Germinal center (tissue), 1 donor: ENCODE data around the gene SCPEP1.

ENCODE experiments used
- DNase-seq: peaks from one replicate; pipeline ENCODE4 v3.0.0; 2012; ENCODE audit warnings: mixed read lengths, low spot score

SCPEP1 gene

DNA sequence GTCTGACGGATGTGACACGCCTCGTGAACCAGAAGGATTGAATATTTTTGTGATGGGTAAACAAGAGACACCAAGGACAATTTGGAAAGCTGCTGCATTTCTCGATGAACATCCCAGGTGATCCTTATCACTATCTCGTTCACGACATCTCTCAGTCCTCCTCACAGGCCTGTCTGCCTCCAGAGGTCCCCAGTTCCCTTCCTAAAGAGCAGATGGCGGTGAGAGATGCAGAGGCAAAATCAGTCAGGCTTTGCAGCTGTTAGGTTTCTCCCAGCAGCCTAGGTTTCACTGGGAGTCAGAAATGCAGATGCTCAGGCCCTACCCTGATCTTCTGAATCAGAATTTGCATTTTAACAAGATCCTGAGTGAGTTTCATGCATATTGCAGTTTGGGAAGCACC is 23.6 kb downstream of the SCPEP1 start:
- no peak for DNase-seq

DNA sequence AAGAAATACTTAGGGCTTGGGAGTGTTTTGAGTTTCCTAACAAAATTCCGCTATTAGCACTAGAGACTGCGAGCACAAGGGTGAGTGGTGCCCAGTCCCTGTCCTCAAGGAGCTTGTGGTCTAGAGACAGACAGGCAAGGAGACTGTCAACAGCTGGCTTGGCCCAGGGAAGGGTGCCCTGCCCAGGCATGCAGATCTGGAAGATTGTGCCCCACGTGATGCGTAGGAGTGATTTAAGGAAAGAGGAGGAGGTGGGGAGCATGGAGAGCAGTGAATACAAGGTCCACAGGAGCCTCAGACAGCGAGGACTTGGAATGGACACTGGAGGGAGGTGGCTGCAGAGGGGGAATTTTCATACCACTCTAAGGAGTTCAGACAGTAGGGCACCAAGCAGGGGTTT is 25.0 kb downstream of the SCPEP1 start:
- no peak for DNase-seq

DNA sequence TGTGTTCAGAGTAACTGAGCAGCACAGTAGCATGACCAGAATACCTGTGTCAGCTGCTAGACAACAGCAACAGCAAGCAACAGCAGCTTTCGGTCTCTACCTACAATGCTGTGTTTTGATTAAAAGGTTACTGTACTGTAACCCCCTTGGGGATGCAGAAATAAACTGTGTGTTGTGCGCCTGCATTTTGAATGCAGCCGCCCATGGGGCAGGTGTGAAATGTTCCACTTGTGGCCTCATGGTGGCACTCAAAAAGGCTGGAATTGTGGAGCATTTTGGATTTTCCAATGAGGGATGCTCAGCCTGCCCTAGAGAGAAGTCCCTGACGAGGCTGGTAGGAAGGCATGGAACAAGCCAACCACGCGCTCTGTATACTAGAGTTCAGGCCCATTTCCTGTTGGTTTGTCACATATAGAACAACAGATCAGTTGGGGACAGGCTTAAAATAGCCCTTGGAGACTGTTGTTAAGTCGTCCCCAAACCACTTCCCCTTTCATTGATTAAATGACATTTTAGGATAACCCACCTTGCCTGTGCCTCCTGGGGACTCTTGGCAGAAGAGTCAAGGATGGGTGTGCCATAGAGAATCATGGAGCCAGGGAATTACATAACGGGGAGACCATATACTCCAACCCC is 27.1 kb downstream of the SCPEP1 start:
- peak; percentile 73 for DNase-seq

DNA sequence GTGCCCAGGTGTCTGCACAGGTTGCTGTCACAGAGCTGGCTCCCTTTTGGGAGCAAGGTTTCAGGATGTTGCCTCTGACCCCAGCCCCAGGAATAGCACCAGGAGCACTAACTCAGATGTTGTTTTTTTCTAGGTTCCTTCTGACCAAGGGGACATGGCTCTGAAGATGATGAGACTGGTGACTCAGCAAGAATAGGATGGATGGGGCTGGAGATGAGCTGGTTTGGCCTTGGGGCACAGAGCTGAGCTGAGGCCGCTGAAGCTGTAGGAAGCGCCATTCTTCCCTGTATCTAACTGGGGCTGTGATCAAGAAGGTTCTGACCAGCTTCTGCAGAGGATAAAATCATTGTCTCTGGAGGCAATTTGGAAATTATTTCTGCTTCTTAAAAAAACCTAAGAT is 28.1 kb downstream of the SCPEP1 start:
- DNase-seq: no peak

GRCh38 chr17:57008958-57009357 is 31.0 kb downstream of the SCPEP1 start:
- no peak for DNase-seq

DNA sequence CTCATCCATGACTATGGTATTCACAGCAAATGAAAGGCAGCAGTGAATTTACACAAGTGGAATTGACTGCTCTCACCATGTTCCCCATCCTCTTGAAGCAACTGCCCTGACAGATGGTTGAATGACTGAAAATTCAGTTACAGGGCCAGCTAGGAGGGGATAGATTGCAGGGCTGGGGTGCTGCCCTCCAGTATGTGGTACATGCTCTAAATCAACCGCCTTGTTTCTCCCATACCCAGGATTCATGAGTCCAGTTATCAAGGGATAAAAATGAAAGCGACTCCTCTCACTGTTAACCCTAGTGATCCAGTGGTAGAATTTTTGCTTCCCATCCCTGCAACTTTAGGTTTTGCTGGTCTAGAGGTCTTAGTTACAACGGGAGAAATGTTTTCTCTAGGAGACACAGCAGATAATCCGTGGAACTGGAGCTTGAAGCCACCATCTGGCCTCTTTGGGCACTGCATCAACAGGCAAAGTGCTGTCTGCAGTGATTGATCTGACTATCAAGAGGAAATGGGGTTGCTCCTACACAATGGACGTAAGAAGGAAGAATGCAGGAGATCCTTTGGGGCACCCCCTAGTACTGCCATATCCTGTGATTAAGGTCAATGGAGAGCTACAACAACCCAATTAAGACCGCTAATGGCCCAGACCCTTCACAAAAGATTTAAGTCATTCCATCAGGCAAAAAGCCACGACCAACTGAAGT is 32.0 kb downstream of the SCPEP1 start:
- DNase-seq: peak; percentile 59

- DNase-seq: no peak
These were observed 32.6 kb downstream of the SCPEP1 start for GRCh38 chr17:57010487-57010886.

- DNase-seq: no peak
These were observed 33.6 kb downstream of the SCPEP1 start for GRCh38 chr17:57011491-57012015.

DNA sequence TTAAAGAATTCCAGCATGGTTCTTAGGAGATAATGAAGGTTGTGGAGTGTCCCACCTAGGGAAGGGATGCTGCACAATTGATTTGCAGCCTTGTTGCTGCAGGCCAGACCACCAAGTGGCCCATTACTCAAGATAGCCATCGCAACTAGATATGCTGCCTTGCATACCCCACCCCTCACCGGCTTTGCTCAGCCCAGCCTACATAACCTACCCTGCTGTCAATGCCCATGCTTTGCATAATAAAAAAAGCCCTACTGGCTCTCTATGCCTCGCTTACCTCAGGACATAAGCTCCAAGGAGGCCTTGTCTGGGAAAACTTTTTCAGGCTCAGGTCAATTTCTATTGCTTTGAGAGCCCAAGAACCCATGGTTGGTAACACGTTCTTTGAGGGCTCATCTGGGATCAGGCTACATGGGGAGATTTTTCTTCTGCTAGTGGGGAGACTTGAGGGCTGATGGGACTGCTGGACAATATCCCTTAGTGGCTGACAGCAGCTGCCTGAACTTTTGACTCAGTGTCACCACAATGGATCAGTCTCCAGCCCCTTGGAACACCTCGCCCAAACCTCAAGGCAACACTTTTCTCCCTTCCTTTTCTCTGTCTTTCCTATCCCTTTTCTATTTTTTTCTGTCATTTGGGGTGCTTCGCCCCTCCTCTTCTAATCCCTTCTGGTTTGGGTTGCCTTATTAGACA is 38.3 kb downstream of the SCPEP1 start:
- DNase-seq: no peak

- DNase-seq: no peak
These were observed 38.8 kb downstream of the SCPEP1 start for GRCh38 chr17:57016764-57017116.

- DNase-seq: no peak
These were observed 39.7 kb downstream of the SCPEP1 start for GRCh38 chr17:57017625-57018024.

- no peak for DNase-seq
These were observed 42.3 kb downstream of the SCPEP1 start for GRCh38 chr17:57020208-57020607.

GRCh38 chr17:57021226-57021940 is 43.5 kb downstream of the SCPEP1 start:
- no peak for DNase-seq

DNA sequence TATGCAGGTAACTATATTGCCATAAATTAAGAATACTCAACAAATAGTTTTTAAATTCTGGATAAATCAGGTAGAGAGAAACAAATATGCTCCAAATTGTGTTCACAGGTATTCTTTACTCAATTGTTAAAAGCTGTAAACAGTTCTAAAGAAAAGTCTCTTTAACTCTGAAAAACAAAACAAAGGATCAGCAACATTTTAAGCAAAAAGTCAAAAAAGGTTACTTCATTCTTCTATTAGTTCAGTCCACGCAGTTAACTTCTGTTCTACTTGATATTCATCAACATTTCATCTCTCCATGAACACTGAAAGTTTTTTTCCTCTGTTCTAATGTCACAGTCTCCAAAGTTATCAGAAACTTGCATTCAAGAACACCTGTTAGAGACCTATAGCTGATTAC is 47.9 kb downstream of the SCPEP1 start:
- no peak for DNase-seq

- no peak for DNase-seq
These were observed 49.9 kb downstream of the SCPEP1 start for GRCh38 chr17:57027852-57028251.

GRCh38 chr17:57032343-57032742 is 54.4 kb downstream of the SCPEP1 start:
- no peak for DNase-seq

DNA sequence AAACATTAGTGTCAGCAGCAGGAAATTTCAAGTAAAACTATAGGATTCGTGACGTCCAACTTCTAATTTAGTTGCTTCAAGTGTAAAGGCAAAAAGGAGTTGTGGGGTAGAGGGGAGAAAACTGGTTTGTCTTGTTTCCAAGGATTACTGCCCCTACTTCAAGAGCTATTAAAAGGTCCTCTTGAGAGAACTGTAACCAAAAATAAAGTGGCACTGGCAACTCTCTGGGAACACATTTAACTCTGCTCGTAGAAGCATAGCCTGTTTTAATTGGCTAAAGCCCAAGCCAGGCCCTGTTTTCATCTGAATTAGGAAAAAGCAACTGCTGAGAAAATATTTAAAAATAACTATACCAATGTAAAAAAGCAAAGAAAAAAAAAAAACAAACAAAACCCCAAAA is 55.4 kb downstream of the SCPEP1 start:
- no peak for DNase-seq

DNA sequence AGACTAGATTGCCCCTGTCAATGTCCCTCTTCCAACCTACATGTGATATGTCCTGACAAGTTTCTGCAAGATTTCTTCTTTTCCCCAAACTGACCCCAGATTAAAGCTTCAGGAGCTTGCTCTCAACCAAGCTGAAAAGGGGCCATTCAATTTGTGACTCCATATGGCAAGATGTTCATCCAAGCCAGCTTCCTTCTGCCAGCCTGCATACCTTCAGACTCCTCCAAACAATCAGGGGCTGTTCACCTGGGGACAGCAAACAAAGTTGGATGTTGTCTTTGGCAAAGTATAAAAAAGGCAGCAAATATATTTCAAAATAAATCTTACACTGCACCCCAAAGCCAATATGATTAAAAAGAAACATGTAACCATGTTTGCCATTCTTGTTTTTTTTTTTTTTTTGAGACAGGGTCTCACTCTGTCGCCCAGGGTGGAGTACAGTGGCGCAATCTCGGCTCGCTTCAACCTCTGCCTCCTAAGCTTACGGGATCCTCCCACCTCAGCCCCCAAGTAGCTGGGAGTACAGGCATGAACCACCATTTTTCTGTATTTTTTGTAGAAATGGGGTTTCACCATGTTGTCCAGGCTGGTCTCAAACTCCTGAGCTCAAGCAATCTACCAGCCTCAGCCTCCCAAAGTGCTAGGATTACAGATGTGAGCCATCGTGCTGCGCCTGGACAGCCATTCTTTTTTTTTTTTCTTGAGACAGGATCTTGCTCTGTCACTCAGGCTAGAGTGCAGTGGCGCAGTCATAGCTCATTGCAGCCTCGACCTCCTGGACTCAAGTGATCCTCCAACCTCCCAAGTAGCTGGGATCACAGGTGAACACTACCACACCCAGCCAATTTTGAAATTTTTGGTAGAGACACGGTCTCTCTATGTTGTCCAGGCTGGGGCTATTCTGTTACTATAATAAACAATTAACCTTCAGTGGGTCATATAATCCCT is 57.1 kb downstream of the SCPEP1 start:
- no peak for DNase-seq

DNA sequence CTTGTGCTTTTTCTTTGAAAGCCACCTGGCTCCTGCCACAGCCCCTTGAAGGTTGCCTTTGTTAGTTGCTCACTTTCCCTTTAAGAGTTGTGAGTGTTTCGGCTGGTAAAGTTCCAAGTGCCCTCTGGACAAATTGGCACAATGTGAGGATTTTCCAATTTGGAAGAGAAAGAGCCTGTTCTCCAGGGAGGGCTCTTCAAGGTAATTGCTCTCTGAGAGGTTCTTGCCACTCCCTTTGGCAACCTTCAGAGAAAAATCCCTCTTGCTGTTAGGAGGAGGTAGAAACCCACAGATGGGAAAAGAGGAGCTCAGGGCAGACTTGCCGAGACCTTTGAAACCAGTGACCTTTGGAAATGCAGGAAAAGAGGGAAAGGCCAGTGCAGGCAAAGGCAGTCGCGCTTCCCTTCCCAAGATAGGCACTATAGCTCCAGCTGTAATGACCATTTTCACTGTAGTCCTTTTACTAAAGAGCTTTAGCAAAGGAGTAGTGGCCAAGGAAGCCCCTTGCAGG is 58.1 kb downstream of the SCPEP1 start:
- no peak for DNase-seq

DNA sequence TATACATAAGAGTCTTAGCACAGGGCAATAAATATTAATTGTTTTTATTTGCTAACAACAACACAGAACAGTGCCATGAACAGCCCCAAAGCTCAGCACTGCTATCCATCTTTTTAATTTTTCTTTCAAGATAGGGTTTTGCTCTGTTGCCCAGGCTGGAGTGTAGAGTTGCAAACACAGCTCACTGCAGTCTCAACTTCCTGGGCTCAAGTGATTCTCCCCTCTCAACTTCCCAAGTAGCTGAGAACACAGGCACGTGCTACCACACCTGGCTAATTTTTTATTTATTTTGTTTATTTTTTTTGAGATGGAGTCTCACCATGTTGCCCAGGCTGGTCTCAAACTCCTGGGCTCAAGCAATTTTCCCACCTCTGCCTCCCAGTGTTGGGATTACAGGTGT is 59.5 kb downstream of the SCPEP1 start:
- no peak for DNase-seq

- DNase-seq: no peak
These were observed 60.6 kb downstream of the SCPEP1 start for GRCh38 chr17:57038486-57038885.
